CD4-positive, CD25-positive, alpha-beta regulatory T cell (primary cell): ENCODE data around the gene ART1. TPM values are rescaled to one million over a fixed set of nuclear protein-coding genes. Genes with fewer than 3 reads are reported as not detected.

Source experiments
- ATAC-seq, 2 donors: fragments of 150-1000 bp; cut with Tn5 transposase; one replicate each; pipeline ENCODE4 v1.10.0; 2021; ENCODE audit warnings: low read depth in 2 of 2, moderate number of reproducible peaks in 2 of 2, moderate library complexity in 1 of 2
- DNase-seq, 3 donors: peaks; one replicate each; pipeline versions ENCODE4 v3.0.0 to v3.0.0-alpha.2; 2012 to 2022; ENCODE audit warnings: mixed read lengths in 1 of 3
- H3K27ac ChIP-seq: one replicate; pipeline ENCODE4 v1.7.0; 2013; ENCODE audit warnings: mild to moderate bottlenecking, low read length; ENCODE audit not compliant: insufficient read depth, poor library complexity, severe bottlenecking
- H3K27me3 ChIP-seq: one replicate; pipeline ENCODE4 v1.7.0; 2013; ENCODE audit warnings: low read length; ENCODE audit not compliant: control insufficient read depth, insufficient read depth
- H3K36me3 ChIP-seq: one replicate; pipeline ENCODE4 v1.7.0; 2013; ENCODE audit warnings: mild to moderate bottlenecking, low read length, moderate library complexity; ENCODE audit not compliant: control insufficient read depth, insufficient read depth
- H3K4me1 ChIP-seq: 2 replicates; pipeline ENCODE4 v1.7.0; 2013; ENCODE audit warnings: mild to moderate bottlenecking, low read length; ENCODE audit not compliant: insufficient read depth, control insufficient read depth, poor library complexity, severe bottlenecking
- H3K4me3 ChIP-seq: one replicate; pipeline ENCODE4 v1.7.0; 2013; ENCODE audit warnings: low read depth, mild to moderate bottlenecking, low read length, moderate library complexity
- H3K9me3 ChIP-seq, 2 experiments: 1 replicate in 1 of 2; 2 replicates in 1 of 2; pipeline ENCODE4 v1.7.0; 2013; ENCODE audit warnings: low read length in 2 of 2, mild to moderate bottlenecking in 1 of 2, moderate library complexity in 1 of 2; ENCODE audit not compliant: control insufficient read depth in 2 of 2
- H3K27ac Mint-ChIP-seq, 3 donors: one replicate each; pipeline ENCODE4 v1.8.0; 2020 to 2022; ENCODE audit warnings: mild to moderate bottlenecking in 3 of 3, mixed read lengths in 3 of 3, moderate library complexity in 2 of 3
- H3K27me3 Mint-ChIP-seq: one replicate; pipeline ENCODE4 v1.8.0; 2022; ENCODE audit warnings: mild to moderate bottlenecking, mixed read lengths
- H3K36me3 Mint-ChIP-seq: one replicate; pipeline ENCODE4 v1.8.0; 2020; ENCODE audit warnings: mixed read lengths
- H3K4me1 Mint-ChIP-seq, 4 donors: one replicate each; pipeline ENCODE4 v1.8.0; 2020 to 2022; ENCODE audit warnings: mixed read lengths in 4 of 4, mild to moderate bottlenecking in 1 of 4
- H3K4me3 Mint-ChIP-seq, 4 donors: one replicate each; pipeline ENCODE4 v1.8.0; 2020 to 2022; ENCODE audit warnings: mild to moderate bottlenecking in 4 of 4, mixed read lengths in 4 of 4, moderate library complexity in 3 of 4
- H3K9me3 Mint-ChIP-seq, 7 donors: one replicate each; pipeline ENCODE4 v1.8.0; 2020 to 2022; ENCODE audit warnings: mixed read lengths in 7 of 7, mild to moderate bottlenecking in 3 of 7, moderate library complexity in 2 of 7
- polyA plus RNA-seq, 4 donors: library from polyadenylated mRNA; unstranded; fragments of 300-500 nt; fragmentation: Illumina TruSeq; gene quantifications; one replicate each; pipeline ENCODE4 v1.2.3, GENCODE V29; 2021
- total RNA-seq: library from RNA; stranded (reverse); gene quantifications from one replicate; pipeline ENCODE4 v1.2.3, GENCODE V29; 2022

ART1 gene
- total and polyA plus RNA-seq, 5 donors from 2014 or later = not detected

- DNase-seq = no peak
- H3K9me3 Mint-ChIP-seq = no peaks in the 10 kb centered on the region
These were observed 22.4 kb upstream of the ART1 start for GRCh38 chr11:3622521-3622920.

GRCh38 chr11:3623121-3623520, 21.8 kb upstream of the ART1 start:
- no peak for ATAC-seq
- Mint-ChIP-seq H3K27ac (no peak overlapping the region), H3K9me3 (no peaks in the 10 kb centered on the region), H3K27me3 (no peaks in the 10 kb centered on the region), H3K4me3 (no peak overlapping the region), H3K4me1 (peaks cover 0 to 5% (median 2%) of the 10 kb centered on the region in 4 donors), H3K36me3 (no peaks in the 10 kb centered on the region)
- H3K27ac ChIP-seq = no peak overlapping the region
- no peaks in the 10 kb centered on the region for H3K4me1 ChIP-seq
- no peaks in the 10 kb centered on the region for H3K36me3 ChIP-seq
- no peaks in the 10 kb centered on the region for H3K27me3 ChIP-seq
- no peaks in the 10 kb centered on the region for H3K9me3 ChIP-seq
- DNase-seq = no peak
- H3K4me3 ChIP-seq = no peak overlapping the region

More at GRCh38 chr11:3622521-3622920, 22.4 kb upstream of the ART1 start:
- H3K27me3 ChIP-seq = no peaks in the 10 kb centered on the region
- H3K27me3 Mint-ChIP-seq = no peaks in the 10 kb centered on the region
- no peaks in the 10 kb centered on the region for H3K9me3 ChIP-seq
- no peak overlapping the region for H3K27ac Mint-ChIP-seq
- peaks cover 0 to 5% (median 2%) of the 10 kb centered on the region in 4 donors for H3K4me1 Mint-ChIP-seq
- no peak for ATAC-seq
- H3K27ac ChIP-seq = no peak overlapping the region
- no peaks in the 10 kb centered on the region for H3K36me3 ChIP-seq
- H3K36me3 Mint-ChIP-seq = no peaks in the 10 kb centered on the region
- no peak overlapping the region for H3K4me3 Mint-ChIP-seq
- H3K4me3 ChIP-seq = no peak overlapping the region
- no peaks in the 10 kb centered on the region for H3K4me1 ChIP-seq

GRCh38 chr11:3623767-3624458, 21.0 kb upstream of the ART1 start:
- Mint-ChIP-seq H3K27ac (no peak overlapping the region), H3K9me3 (peaks cover 0 to 1% (median 0%) of the 10 kb centered on the region in 7 donors), H3K27me3 (no peaks in the 10 kb centered on the region), H3K4me1 (peaks cover 0 to 5% (median 2%) of the 10 kb centered on the region in 4 donors), H3K4me3 (no peak overlapping the region), H3K36me3 (no peaks in the 10 kb centered on the region)
- H3K36me3 ChIP-seq = no peaks in the 10 kb centered on the region
- no peak for ATAC-seq
- H3K4me3 ChIP-seq = no peak overlapping the region
- no peaks in the 10 kb centered on the region for H3K4me1 ChIP-seq
- DNase-seq = no peak
- H3K27ac ChIP-seq = no peak overlapping the region
- no peaks in the 10 kb centered on the region for H3K27me3 ChIP-seq
- no peaks in the 10 kb centered on the region for H3K9me3 ChIP-seq

- Histone ChIP-seq H3K27me3 (no peaks in the 10 kb centered on the region), H3K9me3 (no peaks in the 10 kb centered on the region), H3K4me3 (no peak overlapping the region), H3K27ac (no peak overlapping the region), H3K36me3 (no peaks in the 10 kb centered on the region), H3K4me1 (no peaks in the 10 kb centered on the region)
- ATAC-seq = no peak
- DNase-seq = no peak
- Mint-ChIP-seq H3K4me1 (peaks cover 0 to 5% (median 4%) of the 10 kb centered on the region in 4 donors), H3K9me3 (peaks cover 0 to 1% (median 0%) of the 10 kb centered on the region in 7 donors), H3K27me3 (no peaks in the 10 kb centered on the region), H3K36me3 (no peaks in the 10 kb centered on the region), H3K27ac (peak overlapping the region in 1 of 3 donors; percentile 64), H3K4me3 (no peak overlapping the region)
These were observed 18.5 kb upstream of the ART1 start for GRCh38 chr11:3626250-3626960.

- H3K27me3 Mint-ChIP-seq = no peaks in the 10 kb centered on the region
- peaks cover 0 to 5% (median 4%) of the 10 kb centered on the region in 4 donors for H3K4me1 Mint-ChIP-seq
- no peak overlapping the region for H3K4me3 Mint-ChIP-seq
- no peak overlapping the region for H3K27ac Mint-ChIP-seq
- DNase-seq (no peak), ATAC-seq (no peak)
- Histone ChIP-seq H3K36me3 (no peaks in the 10 kb centered on the region), H3K9me3 (no peaks in the 10 kb centered on the region), H3K27ac (no peak overlapping the region), H3K4me1 (no peaks in the 10 kb centered on the region), H3K27me3 (no peaks in the 10 kb centered on the region), H3K4me3 (no peak overlapping the region)
- H3K36me3 Mint-ChIP-seq = no peaks in the 10 kb centered on the region
- H3K9me3 Mint-ChIP-seq = peaks cover 0 to 1% (median 0%) of the 10 kb centered on the region in 7 donors
These were observed 17.6 kb upstream of the ART1 start for GRCh38 chr11:3627291-3627690.

- H3K36me3 ChIP-seq = no peaks in the 10 kb centered on the region
- H3K9me3 Mint-ChIP-seq = peaks cover 0 to 1% (median 0%) of the 10 kb centered on the region in 7 donors
- no peaks in the 10 kb centered on the region for H3K27me3 ChIP-seq
- H3K27ac ChIP-seq = no peak overlapping the region
- H3K27me3 Mint-ChIP-seq = no peaks in the 10 kb centered on the region
- no peaks in the 10 kb centered on the region for H3K9me3 ChIP-seq
- H3K27ac Mint-ChIP-seq = no peak overlapping the region
- H3K4me3 Mint-ChIP-seq = no peak overlapping the region
- ATAC-seq (no peak), DNase-seq (no peak)
- peaks cover 0 to 5% (median 4%) of the 10 kb centered on the region in 4 donors for H3K4me1 Mint-ChIP-seq
- no peaks in the 10 kb centered on the region for H3K36me3 Mint-ChIP-seq
- no peak overlapping the region for H3K4me3 ChIP-seq
- H3K4me1 ChIP-seq = no peaks in the 10 kb centered on the region
These were observed 13.6 kb upstream of the ART1 start for GRCh38 chr11:3631331-3631730.

GRCh38 chr11:3632070-3632660, 12.8 kb upstream of the ART1 start:
- H3K27ac Mint-ChIP-seq = no peak overlapping the region
- H3K4me1 Mint-ChIP-seq = peaks cover 0 to 4% (median 0%) of the 10 kb centered on the region in 4 donors
- Histone ChIP-seq H3K4me3 (no peak overlapping the region), H3K4me1 (no peaks in the 10 kb centered on the region), H3K9me3 (no peaks in the 10 kb centered on the region), H3K27me3 (no peaks in the 10 kb centered on the region), H3K36me3 (no peaks in the 10 kb centered on the region), H3K27ac (no peak overlapping the region)
- H3K4me3 Mint-ChIP-seq = no peak overlapping the region
- H3K36me3 Mint-ChIP-seq = no peaks in the 10 kb centered on the region
- DNase-seq = no peak
- H3K27me3 Mint-ChIP-seq = peaks cover 7% of the 10 kb centered on the region
- H3K9me3 Mint-ChIP-seq = peaks cover 0 to 1% (median 0%) of the 10 kb centered on the region in 7 donors
- no peak for ATAC-seq
